ENCODE measurements around the gene ASPHD2.

ASPHD2 gene

DNA sequence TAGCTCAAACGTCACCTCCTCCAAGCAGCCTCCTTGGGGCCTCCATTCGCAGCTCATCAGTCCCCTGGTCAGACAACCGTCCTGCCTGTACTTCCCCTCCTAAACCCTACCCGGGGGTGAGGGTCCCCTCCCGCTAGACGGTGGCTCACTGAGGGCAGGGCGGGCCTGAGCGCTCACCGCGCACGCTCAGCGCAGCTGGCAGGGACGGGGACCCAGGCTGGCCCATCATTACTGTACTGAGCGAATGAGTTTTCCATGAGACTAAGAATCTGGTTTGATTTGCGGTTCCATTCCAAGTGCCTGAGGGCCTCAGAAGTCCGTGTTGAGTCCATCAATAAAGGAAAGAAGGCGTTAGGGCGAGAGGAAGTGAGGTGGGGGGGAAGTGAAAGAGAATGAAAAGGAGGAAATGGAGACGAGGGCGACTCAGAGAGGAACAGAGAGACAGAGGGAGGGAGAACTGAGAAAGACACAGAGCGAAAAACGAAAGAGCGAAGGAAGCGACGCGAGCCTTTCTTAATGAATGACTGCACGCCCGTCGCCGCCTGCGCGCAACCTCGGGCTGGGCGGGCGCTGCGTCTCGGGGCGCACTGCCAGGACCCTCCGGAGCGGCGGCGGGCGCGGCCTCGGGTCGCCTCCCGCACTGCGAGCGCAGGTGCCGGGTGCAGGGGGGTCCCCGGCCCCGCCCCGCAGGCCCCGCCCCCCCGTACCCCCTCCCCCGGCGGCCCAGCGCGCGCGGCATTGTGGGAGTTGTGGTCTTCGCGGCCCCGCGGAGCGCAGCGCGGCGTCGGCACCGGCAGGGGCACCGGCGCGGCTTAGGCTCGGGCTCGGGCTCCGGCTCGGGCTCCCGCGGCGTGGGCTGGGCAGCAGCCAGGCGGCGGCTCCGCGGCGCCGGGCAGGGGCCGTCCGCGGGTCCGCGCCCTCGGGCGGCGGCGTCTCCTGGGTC lies at the start of gene ASPHD2:
Gene ASPHD2, plus strand, starts transcription at position 746 of the 943 bp plus-strand sequence. CDS start 4,356 bp downstream, outside the sequence.
- Histone ChIP-seq H3K4me3 (peak within 1 kb of the TSS; percentile 80 to 96 (median 92)), H3K4me1 (peaks cover 43 to 58% (median 49%) of the 10 kb centered on the region in 10 experiments)

GRCh38 chr22:26380072-26380830 lies 48.8 kb upstream of the ASPHD2 start:
- no peaks in the 10 kb centered on the region for H4K20me1 ChIP-seq

More for the DNA sequence above, at the start of gene ASPHD2:
- Histone ChIP-seq H3K9ac (peak within 1 kb of the TSS; percentile 84 to 92 (median 90)), H3K4me2 (peak within 1 kb of the TSS; percentile 91 to 99 (median 95)), H3K27me3 (no peaks in the 10 kb centered on the region), H3K36me3 (peaks cover 4 to 9% (median 7%) of the 10 kb centered on the region in 11 experiments), H4K20me1 (peaks cover 0 to 18% (median 7%) of the 10 kb centered on the region in 11 experiments; a peak in 7 of 22 replicates), H3K27ac (peak within 1 kb of the TSS; percentile 67 to 97 (median 92)), H3K9me3 (replicated peaks in 1 of 11) (peaks cover under 1 to 6% (median 1%) of the 10 kb centered on the region in 11 experiments; a peak in 16 of 22 replicates)
- no peak for TF ChIP-seq Cebpa-rat (IDR thresholded peaks at IDR 0.05)

DNA sequence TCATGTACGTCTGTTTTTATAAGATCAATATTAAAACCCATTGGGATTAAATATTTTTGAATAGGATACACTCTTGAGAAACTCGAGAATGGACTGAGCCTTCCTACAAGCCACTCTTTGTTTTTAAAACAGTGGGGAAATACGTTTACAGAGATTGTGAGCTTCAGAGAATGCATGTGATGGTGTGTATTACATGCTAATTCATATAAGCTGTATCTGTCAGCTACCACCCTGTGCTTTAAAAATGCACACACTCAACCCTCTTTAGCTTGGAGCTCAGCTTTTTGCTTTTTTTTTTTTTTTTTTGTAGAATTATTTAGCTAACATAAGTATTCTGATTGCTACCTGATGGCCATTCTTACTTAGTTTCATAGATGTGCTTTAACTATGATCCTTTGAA lies 46.3 kb upstream of the ASPHD2 start:
- Histone ChIP-seq H3K27me3 (no peaks in the 10 kb centered on the region), H3K4me3 (no peak overlapping the region), H3K4me2 (no peak overlapping the region), H3K36me3 (no peaks in the 10 kb centered on the region), H3K9me3 (replicated peaks in 1 of 11) (peaks cover 0 to 14% (median 7%) of the 10 kb centered on the region in 11 experiments; a peak in 9 of 22 replicates), H3K9ac (no peak overlapping the region), H3K27ac (no peak overlapping the region), H3K4me1 (peaks cover 0 to 5% (median 0%) of the 10 kb centered on the region in 10 experiments; a peak in 4 of 20 replicates), H4K20me1 (no peaks in the 10 kb centered on the region)
- no peak for TF ChIP-seq Cebpa-rat (IDR thresholded peaks at IDR 0.05)

More at GRCh38 chr22:26380072-26380830, 48.8 kb upstream of the ASPHD2 start:
- no peak overlapping the region for H3K27ac ChIP-seq
- no peak for TF ChIP-seq Cebpa-rat (IDR thresholded peaks at IDR 0.05)
- H3K4me3 ChIP-seq: no peak overlapping the region
- H3K36me3 ChIP-seq: no peaks in the 10 kb centered on the region
- peaks cover 0 to 10% (median 6%) of the 10 kb centered on the region in 10 experiments; a peak in 8 of 20 replicates for H3K4me1 ChIP-seq
- no peak overlapping the region for H3K4me2 ChIP-seq
- peaks cover 0 to 14% (median 7%) of the 10 kb centered on the region in 11 experiments; a peak in 9 of 22 replicates for H3K9me3 ChIP-seq (replicated peaks in 1 of 11)
- no peak overlapping the region for H3K9ac ChIP-seq
- no peaks in the 10 kb centered on the region for H3K27me3 ChIP-seq

GRCh38 chr22:26383968-26384556 lies 45.0 kb upstream of the ASPHD2 start:
- H3K9ac ChIP-seq: no peak overlapping the region
- H3K27ac ChIP-seq: no peak overlapping the region
- H3K4me3 ChIP-seq: no peak overlapping the region
- no peaks in the 10 kb centered on the region for H4K20me1 ChIP-seq
- H3K9me3 ChIP-seq (replicated peaks in 1 of 11): peaks cover 0 to 8% (median 2%) of the 10 kb centered on the region in 11 experiments; a peak in 7 of 22 replicates
- H3K36me3 ChIP-seq: no peaks in the 10 kb centered on the region
- H3K4me2 ChIP-seq: 0 out of 22 replicates have a peak overlapping the region, but pooled peaks of 1 of the 11 experiments have one; percentile 12
- TF ChIP-seq Cebpa-rat (IDR thresholded peaks at IDR 0.05): no peak
- H3K27me3 ChIP-seq: no peaks in the 10 kb centered on the region
- peaks cover 0 to 5% (median 0%) of the 10 kb centered on the region in 10 experiments; a peak in 1 of 20 replicates for H3K4me1 ChIP-seq

DNA sequence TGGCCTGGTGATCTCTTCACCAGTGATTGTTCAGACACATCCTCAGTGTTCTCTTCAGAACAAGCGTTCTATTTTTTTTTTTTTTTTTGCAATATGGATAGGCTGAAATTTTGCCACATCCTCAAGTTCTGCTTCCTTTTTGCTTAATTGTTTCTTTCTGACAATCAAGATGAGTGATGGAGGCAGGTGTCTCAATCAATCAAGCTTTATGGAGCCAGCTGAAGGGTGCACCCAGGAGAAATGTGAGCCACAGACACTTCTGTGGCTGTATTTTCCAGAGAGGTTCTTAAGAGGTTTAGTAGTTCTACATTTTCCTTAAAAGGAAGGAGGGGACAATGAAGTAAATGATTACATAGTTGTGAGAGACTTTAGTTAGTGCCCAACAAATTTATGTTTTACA lies 43.9 kb upstream of the ASPHD2 start:
- Histone ChIP-seq H3K4me1 (peaks cover 0 to 5% (median 0%) of the 10 kb centered on the region in 10 experiments; a peak in 1 of 20 replicates), H3K27me3 (no peaks in the 10 kb centered on the region), H3K4me2 (peak overlapping the region in 1 of 11 experiments; percentile 12; a peak in 1 of 22 replicates), H3K36me3 (no peaks in the 10 kb centered on the region), H3K9ac (no peak overlapping the region), H3K27ac (no peak overlapping the region), H3K9me3 (replicated peaks in 1 of 11) (no peaks in the 10 kb centered on the region), H4K20me1 (no peaks in the 10 kb centered on the region), H3K4me3 (no peak overlapping the region)
- TF ChIP-seq Cebpa-rat (IDR thresholded peaks at IDR 0.05): no peak

DNA sequence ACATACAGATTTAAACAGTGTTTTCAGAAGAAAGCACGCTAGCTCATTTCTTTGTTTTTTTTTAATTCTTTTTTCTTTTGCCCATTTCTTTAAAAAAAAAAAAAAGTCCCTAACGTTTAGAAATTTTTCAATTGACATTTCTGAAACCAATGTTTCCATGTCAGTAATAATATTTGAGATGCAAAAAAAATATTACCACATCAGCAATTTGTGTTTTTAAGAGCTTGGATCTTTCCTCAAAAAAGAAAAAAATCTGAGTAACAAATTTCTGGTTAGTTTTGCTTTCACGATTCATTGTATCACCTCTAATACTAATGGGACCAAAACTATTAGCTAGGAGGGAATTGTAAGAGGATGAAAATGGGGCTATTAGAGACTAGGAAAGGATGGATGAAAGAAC lies 39.9 kb upstream of the ASPHD2 start:
- H3K9me3 ChIP-seq (replicated peaks in 1 of 11): no peaks in the 10 kb centered on the region
- no peaks in the 10 kb centered on the region for H4K20me1 ChIP-seq
- no peak for TF ChIP-seq Cebpa-rat (IDR thresholded peaks at IDR 0.05)
- no peaks in the 10 kb centered on the region for H3K4me1 ChIP-seq
- H3K9ac ChIP-seq: no peak overlapping the region
- no peak overlapping the region for H3K27ac ChIP-seq
- no peaks in the 10 kb centered on the region for H3K27me3 ChIP-seq
- no peak overlapping the region for H3K4me3 ChIP-seq
- H3K4me2 ChIP-seq: no peak overlapping the region
- no peaks in the 10 kb centered on the region for H3K36me3 ChIP-seq

DNA sequence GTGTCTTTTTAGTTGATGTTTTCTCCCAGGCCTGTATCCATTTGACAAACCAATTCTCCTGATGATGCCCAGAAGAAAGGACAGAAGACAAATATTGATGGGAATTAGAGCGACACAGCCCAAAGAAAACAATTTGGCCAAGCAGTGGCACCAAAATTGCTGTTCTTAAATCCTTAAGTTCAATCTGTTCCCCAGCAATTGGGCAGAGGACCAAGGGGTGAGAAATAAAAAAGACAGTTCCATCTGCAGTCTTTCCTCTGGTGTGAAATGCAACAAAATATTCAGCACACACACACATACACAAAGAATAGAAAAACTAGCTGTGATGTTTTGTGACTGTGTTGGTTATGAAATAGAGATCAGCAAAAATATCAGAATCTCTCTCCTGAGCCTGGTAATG lies 38.0 kb upstream of the ASPHD2 start:
- no peaks in the 10 kb centered on the region for H3K36me3 ChIP-seq
- no peak for TF ChIP-seq Cebpa-rat (IDR thresholded peaks at IDR 0.05)
- no peaks in the 10 kb centered on the region for H3K27me3 ChIP-seq
- H3K9ac ChIP-seq: no peak overlapping the region
- no peaks in the 10 kb centered on the region for H3K4me1 ChIP-seq
- H3K4me2 ChIP-seq: no peak overlapping the region
- no peak overlapping the region for H3K27ac ChIP-seq
- H3K9me3 ChIP-seq (replicated peaks in 1 of 11): no peaks in the 10 kb centered on the region
- H3K4me3 ChIP-seq: no peak overlapping the region
- no peaks in the 10 kb centered on the region for H4K20me1 ChIP-seq

DNA sequence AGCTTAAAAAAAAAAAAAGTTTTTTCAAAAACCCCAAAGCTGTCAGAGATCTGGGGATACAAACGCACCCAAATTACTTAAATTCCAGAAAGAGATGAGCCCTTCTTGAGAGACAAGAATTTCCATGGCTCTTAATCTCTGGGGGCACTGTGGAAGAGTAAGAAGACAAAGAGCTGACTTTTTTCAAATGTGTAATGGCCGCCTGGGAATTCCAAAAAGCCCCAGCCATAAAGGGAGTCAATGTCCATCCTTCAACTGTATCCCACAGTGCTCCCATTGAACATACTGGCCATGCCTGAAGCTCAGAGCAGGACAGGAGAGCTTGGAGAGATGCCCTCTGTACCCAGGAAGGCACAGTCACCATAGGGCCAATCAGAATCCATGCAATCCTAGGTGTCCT lies 37.4 kb upstream of the ASPHD2 start:
- no peaks in the 10 kb centered on the region for H3K27me3 ChIP-seq
- H3K9me3 ChIP-seq (replicated peaks in 1 of 11): no peaks in the 10 kb centered on the region
- H3K4me1 ChIP-seq: no peaks in the 10 kb centered on the region

More for the DNA sequence above, 37.4 kb upstream of the ASPHD2 start:
- no peak overlapping the region for H3K9ac ChIP-seq
- H3K36me3 ChIP-seq: no peaks in the 10 kb centered on the region
- H3K27ac ChIP-seq: no peak overlapping the region
- H3K4me2 ChIP-seq: no peak overlapping the region
- TF ChIP-seq Cebpa-rat (IDR thresholded peaks at IDR 0.05): no peak
- no peak overlapping the region for H3K4me3 ChIP-seq
- H4K20me1 ChIP-seq: no peaks in the 10 kb centered on the region

All from BLaER1 treated with 17β-estradiol and CSF1 and Interleukin-3, amounts not matched to agents 10 nM and 100 nM (cell line).